Measurements from ENCODE around the gene DDX5. TPM values are rescaled to one million over a fixed set of nuclear protein-coding genes. Genes with fewer than 3 reads are reported as not detected.

The DDX5 gene
- total RNA-seq, 1 donor from 2014 or later: 899 TPM

DNA sequence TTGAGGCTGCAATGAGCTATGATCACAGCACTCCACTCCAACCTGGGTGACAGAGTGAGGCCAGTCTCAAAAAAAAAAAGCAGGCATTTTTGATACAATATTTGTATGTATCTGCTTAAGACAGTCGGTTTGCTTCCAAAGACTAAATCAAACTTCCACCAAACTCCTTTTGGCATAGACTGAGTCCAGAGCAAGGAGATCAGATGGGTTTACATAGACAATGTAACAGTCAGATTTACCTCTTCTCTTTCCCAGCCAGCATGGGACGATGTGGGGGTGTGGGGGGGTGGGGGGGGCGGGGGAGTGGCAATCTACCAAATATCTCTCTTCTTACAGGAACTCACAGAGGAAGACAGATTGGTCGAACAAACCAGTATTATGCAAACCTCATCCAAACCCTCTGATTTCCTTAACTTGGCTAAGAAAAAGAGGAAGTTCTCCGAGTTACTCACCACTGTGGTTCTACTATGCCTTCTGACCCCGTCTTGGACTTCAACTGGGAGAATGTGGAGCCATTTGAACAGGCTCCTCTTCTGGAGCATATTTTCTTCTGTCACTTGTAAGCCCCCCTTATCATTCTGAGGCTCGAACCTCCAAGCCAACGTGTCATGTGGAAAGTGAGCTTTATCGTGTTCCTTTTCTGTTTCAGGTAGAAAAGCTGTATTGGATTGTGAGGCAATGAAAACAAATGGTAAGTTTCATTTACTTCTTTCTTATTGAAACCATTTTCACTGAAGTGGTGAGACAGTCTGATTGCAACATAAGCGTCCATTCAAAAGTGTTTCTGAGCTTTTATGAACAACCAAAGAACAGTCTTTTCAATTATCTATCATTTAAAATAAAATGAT is 57.2 kb downstream of the DDX5 start, which contains the start of gene MILR1:
MILR1 (plus strand) TSS at position 451 of the 848 bp plus-strand sequence; CDS start at position 505, 54 bp downstream.
- Mint-ChIP-seq H3K4me1 (ENCODE audit: low read depth) (peaks cover 20% of the 10 kb centered on the region), H3K4me3 (ENCODE audit: low read depth) (no peak within 1 kb of the TSS), H3K27me3 (ENCODE audit: low read depth) (no peaks in the 10 kb centered on the region)

More for the DNA sequence above, 57.2 kb downstream of the DDX5 start, which contains the start of gene MILR1:
- no peak within 1 kb of the TSS for H3K27ac Mint-ChIP-seq
- intact Hi-C loops (cut with micrococcal nuclease): no loop called here
- no peaks in the 10 kb centered on the region for H3K36me3 Mint-ChIP-seq (ENCODE audit: low read depth)
- H3K9me3 Mint-ChIP-seq: no peaks in the 10 kb centered on the region
- no peak for DNase-seq (ENCODE audit: low spot score)

Other genes with a start within 250 kb of the DDX5 start
- 20.7 and 22.0 TPM in 2 replicates for gene TEX2, start 243.0 kb downstream of the DDX5 start, total RNA-seq
- gene PECAM1, start 115.4 kb downstream of the DDX5 start, total RNA-seq: 9.8 and 11.1 TPM in 2 replicates
- gene MILR1, start 57.2 kb downstream of the DDX5 start, total RNA-seq: 0.16 and 0.46 TPM in 2 replicates
- gene POLG2, start 9.2 kb downstream of the DDX5 start, total RNA-seq: 29.6 and 33.8 TPM in 2 replicates
- gene CEP95, start 688 bp upstream of the DDX5 start, total RNA-seq: 44.9 and 45.2 TPM in 2 replicates
- 12.6 and 13.1 TPM in 2 replicates for gene SMURF2, start 156.0 kb upstream of the DDX5 start, total RNA-seq